Measurements from ENCODE around the gene ANAPC4. TPM values are rescaled to one million over a fixed set of nuclear protein-coding genes. Genes with fewer than 3 reads are reported as not detected.

ANAPC4 gene
- total RNA-seq, 4 donors from 2014 or later = 11.8 to 20.2 (median 14.7) TPM

- Histone ChIP-seq H3K4me1 (peaks cover 3 to 8% of the 10 kb centered on the region in 2 donors), H3K27ac (peak overlapping the region; percentile 77 to 83 (median 80)), H3K9me3 (no peaks in the 10 kb centered on the region), H3K27me3 (no peaks in the 10 kb centered on the region), H3K4me3 (peak overlapping the region; percentile 85 to 99 (median 92)), H3K36me3 (peaks cover 0 to 13% of the 10 kb centered on the region in 2 donors)
- ATAC-seq (no peak), DNase-seq (no peak)
- in situ Hi-C loops (cut with MboI; ENCODE audit: low sequenced_read_pairs in 4 of 4) = no loop called here
- intact Hi-C loops (cut with DNase I; ENCODE audit: low total_unique reads) = loop anchor here (1.0 to 5.0 kb wide), 5 partner anchors 66 to 939 kb away; partner anchors contain the start of genes PI4K2B, SEPSECS, SMIM20 and ZCCHC4
- no peak for TF ChIP-seq POLR2A (IDR thresholded peaks at IDR 0.05)
- TF ChIP-seq, protein P1, sequence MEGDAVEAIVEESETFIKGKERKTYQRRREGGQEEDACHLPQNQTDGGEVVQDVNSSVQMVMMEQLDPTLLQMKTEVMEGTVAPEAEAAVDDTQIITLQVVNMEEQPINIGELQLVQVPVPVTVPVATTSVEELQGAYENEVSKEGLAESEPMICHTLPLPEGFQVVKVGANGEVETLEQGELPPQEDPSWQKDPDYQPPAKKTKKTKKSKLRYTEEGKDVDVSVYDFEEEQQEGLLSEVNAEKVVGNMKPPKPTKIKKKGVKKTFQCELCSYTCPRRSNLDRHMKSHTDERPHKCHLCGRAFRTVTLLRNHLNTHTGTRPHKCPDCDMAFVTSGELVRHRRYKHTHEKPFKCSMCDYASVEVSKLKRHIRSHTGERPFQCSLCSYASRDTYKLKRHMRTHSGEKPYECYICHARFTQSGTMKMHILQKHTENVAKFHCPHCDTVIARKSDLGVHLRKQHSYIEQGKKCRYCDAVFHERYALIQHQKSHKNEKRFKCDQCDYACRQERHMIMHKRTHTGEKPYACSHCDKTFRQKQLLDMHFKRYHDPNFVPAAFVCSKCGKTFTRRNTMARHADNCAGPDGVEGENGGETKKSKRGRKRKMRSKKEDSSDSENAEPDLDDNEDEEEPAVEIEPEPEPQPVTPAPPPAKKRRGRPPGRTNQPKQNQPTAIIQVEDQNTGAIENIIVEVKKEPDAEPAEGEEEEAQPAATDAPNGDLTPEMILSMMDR (IDR thresholded peaks at IDR 0.05 in 4 of 5, conservative IDR thresholded peaks at IDR 0.05 in 1 of 5) = no peak
Observed at GRCh38 chr4:25377572-25378436, 741 bp downstream of the ANAPC4 start.

DNA sequence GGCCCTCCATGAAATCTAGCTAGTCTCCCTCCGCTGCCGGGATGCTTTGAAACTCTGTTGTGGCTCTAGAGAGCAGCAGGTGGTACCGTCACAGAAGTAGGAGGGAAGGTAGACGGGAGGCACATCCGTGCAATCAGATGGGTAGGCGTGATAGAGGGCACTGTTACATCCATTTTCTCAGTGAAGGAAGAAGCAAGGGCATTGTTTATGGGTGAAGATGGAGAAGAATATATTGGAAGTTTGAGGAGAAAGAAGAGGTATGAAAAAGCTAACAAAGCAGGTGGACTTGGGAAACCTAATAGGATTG, 1.3 kb downstream of the ANAPC4 start:
- intact Hi-C loops (cut with DNase I; ENCODE audit: low total_unique reads) = loop anchor here (5.0 kb wide), 4 partner anchors 146 to 939 kb away; partner anchors contain the start of genes PI4K2B, SEPSECS and SMIM20
- H3K4me3 ChIP-seq = peak overlapping the region in 3 of 4 donors; percentile 85 to 94 (median 90)

GRCh38 chr4:25379591-25379990, 2.5 kb downstream of the ANAPC4 start:
- H3K36me3 ChIP-seq = peaks cover 0 to 29% of the 10 kb centered on the region in 2 donors
- H3K4me3 ChIP-seq = no peak overlapping the region
- no peaks in the 10 kb centered on the region for H3K27me3 ChIP-seq
- no peaks in the 10 kb centered on the region for H3K9me3 ChIP-seq
- DNase-seq (no peak), ATAC-seq (no peak)
- in situ Hi-C loops (cut with MboI; ENCODE audit: low sequenced_read_pairs in 4 of 4) (no loop called here), intact Hi-C loops (cut with DNase I; ENCODE audit: low total_unique reads) (loop anchor here (5.0 kb wide), 4 partner anchors 147 to 938 kb away; partner anchors contain the start of genes PI4K2B, SEPSECS and SMIM20)
- TF ChIP-seq, protein P1 (IDR thresholded peaks at IDR 0.05 in 4 of 5, conservative IDR thresholded peaks at IDR 0.05 in 1 of 5) = no peak
- peaks cover 3 to 8% of the 10 kb centered on the region in 2 donors for H3K4me1 ChIP-seq
- H3K27ac ChIP-seq = peak overlapping the region in 2 of 4 donors; percentile 8 to 34

More for the DNA sequence above, 1.3 kb downstream of the ANAPC4 start:
- ATAC-seq = no peak
- no peak for DNase-seq
- no peaks in the 10 kb centered on the region for H3K9me3 ChIP-seq
- no peaks in the 10 kb centered on the region for H3K27me3 ChIP-seq
- in situ Hi-C loops (cut with MboI; ENCODE audit: low sequenced_read_pairs in 4 of 4) = no loop called here
- TF ChIP-seq POLR2A (IDR thresholded peaks at IDR 0.05) = no peak
- TF ChIP-seq, protein P1 (IDR thresholded peaks at IDR 0.05 in 4 of 5, conservative IDR thresholded peaks at IDR 0.05 in 1 of 5) = no peak
- peaks cover 0 to 18% of the 10 kb centered on the region in 2 donors for H3K36me3 ChIP-seq
- H3K27ac ChIP-seq = peak overlapping the region in 1 of 4 donors; percentile 81
- H3K4me1 ChIP-seq = peaks cover 3 to 8% of the 10 kb centered on the region in 2 donors

- Histone ChIP-seq H3K27ac (no peak overlapping the region), H3K9me3 (no peaks in the 10 kb centered on the region), H3K27me3 (no peaks in the 10 kb centered on the region), H3K4me1 (peaks cover 0 to 8% of the 10 kb centered on the region in 2 donors), H3K4me3 (no peak overlapping the region), H3K36me3 (peaks cover 0 to 50% of the 10 kb centered on the region in 2 donors)
- in situ Hi-C loops (cut with MboI; ENCODE audit: low sequenced_read_pairs in 4 of 4) = no loop called here
- intact Hi-C loops (cut with DNase I; ENCODE audit: low total_unique reads) = no loop called here
- TF ChIP-seq, protein P1 (IDR thresholded peaks at IDR 0.05 in 4 of 5, conservative IDR thresholded peaks at IDR 0.05 in 1 of 5) = no peak
- TF ChIP-seq POLR2A (IDR thresholded peaks at IDR 0.05) = no peak
- DNase-seq (no peak), ATAC-seq (no peak)
Observed at GRCh38 chr4:25383647-25384046, 6.6 kb downstream of the ANAPC4 start.

Measured in gastrocnemius medialis (tissue), 4 donors.